ENCODE measurements around the gene FUOM. TPM values are rescaled to one million over a fixed set of nuclear protein-coding genes. Genes with fewer than 3 reads are reported as not detected.

The FUOM gene
- polyA plus RNA-seq, 3 donors = 29.8 to 56.8 (median 39.0) TPM

- Mint-ChIP-seq H3K4me3 (peak overlapping the region; percentile 58 to 76), H3K4me1 (peaks cover 35% of the 10 kb centered on the region), H3K27ac (peak overlapping the region; percentile 28 to 100 (median 90)), H3K9me3 (peaks cover 0 to 3% (median 0%) of the 10 kb centered on the region in 7 donors), H3K36me3 (peaks cover 50 to 60% of the 10 kb centered on the region in 2 donors), H3K27me3 (ENCODE audit: low read depth in 3 of 3) (peaks cover 0 to 5% (median 0%) of the 10 kb centered on the region in 3 donors)
- Histone ChIP-seq H3K9ac (ENCODE audit: insufficient read depth, low read length, poor library complexity, severe bottlenecking) (peak overlapping the region; percentile 99), H4K20me1 (ENCODE audit: insufficient read depth, low read length) (peaks cover 15% of the 10 kb centered on the region), H3K4me1 (ENCODE audit: control insufficient read depth in 1 of 2, insufficient read depth in 2 of 2, low read length in 2 of 2) (peaks cover 37 to 42% of the 10 kb centered on the region in 2 donors), H3K4me3 (replicated peaks in 1 of 3; ENCODE audit: low read depth in 2 of 3, low read length in 3 of 3) (peak overlapping the region; percentile 77 to 87 (median 86)), H3K36me3 (replicated peaks in 1 of 2; ENCODE audit: control insufficient read depth in 1 of 2, insufficient read depth in 2 of 2, low read length in 2 of 2) (peaks cover 25 to 40% of the 10 kb centered on the region in 2 donors), H3K27ac (ENCODE audit: low read depth in 1 of 2, low read length in 2 of 2) (peak overlapping the region; percentile 95 to 96), H3K4me2 (replicated peaks; ENCODE audit: extremely low read depth, low read length, poor library complexity, severe bottlenecking) (peak overlapping the region; percentile 75), H3K9me3 (replicated peaks in 1 of 2; ENCODE audit: control insufficient read depth in 1 of 2, insufficient read depth in 1 of 2, low read length in 2 of 2) (no peaks in the 10 kb centered on the region), H2AFZ (ENCODE audit: insufficient read depth, low read depth, low read length, poor library complexity, severe bottlenecking) (peak overlapping the region; percentile 78), H3K27me3 (ENCODE audit: control insufficient read depth in 2 of 2, insufficient read depth in 2 of 2, low read length in 2 of 2) (no peaks in the 10 kb centered on the region), H3K79me2 (ENCODE audit: insufficient read depth, low read length) (peaks cover 44% of the 10 kb centered on the region)
- WGBS (ENCODE audit: insufficient coverage) = 22% methylated on average over 39 of the region's 46 CpGs
- intact Hi-C loops (cut with micrococcal nuclease) = loop anchor here (2.0 to 5.0 kb wide), 3 partner anchors 30 to 52 kb away; no protein-coding TSS in a partner anchor
- DNase-seq = peak; percentile 85 to 92 (median 88)
- TF ChIP-seq CTCF (IDR thresholded peaks at IDR 0.05) = no peak
Measured at GRCh38 chr10:133309100-133309719, 48.6 kb downstream of the FUOM start.

GRCh38 chr10:133308421-133309099 lies 49.3 kb downstream of the FUOM start, which contains the start of the genes TUBGCP2 and ZNF511:
Gene TUBGCP2 (minus strand): TSS chr10:133308872. CDS start chr10:133302941, 5,931 bp downstream.
Gene ZNF511 (plus strand): TSS chr10:133308914. CDS start chr10:133308944, 30 bp downstream.
- no peak for TF ChIP-seq CTCF (IDR thresholded peaks at IDR 0.05)
- Histone ChIP-seq H3K79me2 (ENCODE audit: insufficient read depth, low read length) (peaks cover 51% of the 10 kb centered on the region), H3K9ac (ENCODE audit: insufficient read depth, low read length, poor library complexity, severe bottlenecking) (peak within 1 kb of the TSS; percentile 99), H2AFZ (ENCODE audit: insufficient read depth, low read depth, low read length, poor library complexity, severe bottlenecking) (peak within 1 kb of the TSS; percentile 78), H3K27me3 (ENCODE audit: control insufficient read depth in 2 of 2, insufficient read depth in 2 of 2, low read length in 2 of 2) (no peaks in the 10 kb centered on the region), H3K27ac (ENCODE audit: low read depth in 1 of 2, low read length in 2 of 2) (peak within 1 kb of the TSS; percentile 95 to 96), H3K9me3 (replicated peaks in 1 of 2; ENCODE audit: control insufficient read depth in 1 of 2, insufficient read depth in 1 of 2, low read length in 2 of 2) (no peaks in the 10 kb centered on the region), H3K36me3 (replicated peaks in 1 of 2; ENCODE audit: control insufficient read depth in 1 of 2, insufficient read depth in 2 of 2, low read length in 2 of 2) (peaks cover 25 to 45% of the 10 kb centered on the region in 2 donors), H3K4me2 (replicated peaks; ENCODE audit: extremely low read depth, low read length, poor library complexity, severe bottlenecking) (peak within 1 kb of the TSS; percentile 75), H3K4me1 (ENCODE audit: control insufficient read depth in 1 of 2, insufficient read depth in 2 of 2, low read length in 2 of 2) (peaks cover 37 to 42% of the 10 kb centered on the region in 2 donors), H3K4me3 (replicated peaks in 1 of 3; ENCODE audit: low read depth in 2 of 3, low read length in 3 of 3) (peak within 1 kb of the TSS; percentile 77 to 87 (median 86)), H4K20me1 (ENCODE audit: insufficient read depth, low read length) (peaks cover 22% of the 10 kb centered on the region)
- peak; percentile 83 to 91 (median 87) for DNase-seq
- peaks cover 34% of the 10 kb centered on the region for H3K4me1 Mint-ChIP-seq
- WGBS (ENCODE audit: insufficient coverage) = under 1% methylated on average over 83 of the region's 89 CpGs
- intact Hi-C loops (cut with micrococcal nuclease) = loop anchor here (2.0 to 5.0 kb wide), 3 partner anchors 30 to 51 kb away; no protein-coding TSS in a partner anchor
- peaks cover 0 to 5% (median 0%) of the 10 kb centered on the region in 3 donors for H3K27me3 Mint-ChIP-seq (ENCODE audit: low read depth in 3 of 3)
- peaks cover 55 to 66% of the 10 kb centered on the region in 2 donors for H3K36me3 Mint-ChIP-seq
- H3K4me3 Mint-ChIP-seq = peak within 1 kb of the TSS; percentile 98 to 99
- peak within 1 kb of the TSS; percentile 99 to 100 (median 100) for H3K27ac Mint-ChIP-seq
- H3K9me3 Mint-ChIP-seq = peaks cover 0 to 3% (median 0%) of the 10 kb centered on the region in 7 donors
